Testis (tissue), 3 donors: ENCODE data around the gene TRIB2. TPM values are rescaled to one million over a fixed set of nuclear protein-coding genes. Genes with fewer than 3 reads are reported as not detected.

ENCODE experiments used
- DNase-seq: peaks from one replicate; pipeline ENCODE4 v3.0.0-alpha.2; 2019
- H3K27ac ChIP-seq, 2 donors: fragments of 200-600 bp; sonication (generic); one replicate each; pipeline ENCODE4 v1.5.1; 2019
- H3K27me3 ChIP-seq: fragments of 200-600 bp; sonication (generic); one replicate; pipeline ENCODE4 v1.5.1; 2019
- H3K36me3 ChIP-seq: fragments of 200-600 bp; sonication (generic); one replicate; pipeline ENCODE4 v1.5.1; 2017; ENCODE audit warnings: low read depth; ENCODE audit errors: missing control alignments
- H3K4me1 ChIP-seq: fragments of 200-600 bp; sonication (generic); one replicate; pipeline ENCODE4 v1.5.1; 2019
- H3K4me3 ChIP-seq, 2 donors: fragments of 200-600 bp; sonication (generic); one replicate each; pipeline ENCODE4 v1.5.1; 2017 to 2019
- H3K9me3 ChIP-seq: fragments of 200-600 bp; sonication (generic); one replicate; pipeline ENCODE4 v1.5.1; 2017
- CTCF ChIP-seq, 3 experiments: fragments of 450-650 bp in 2 of 3; fragments of 200-600 bp in 1 of 3; sonication (generic) in 1 of 3; IDR thresholded peaks; one replicate each; pipeline ENCODE4 v1.5.1; 2016 to 2019; ENCODE audit warnings: antibody characterized with exemption in 3 of 3, mild to moderate bottlenecking in 2 of 3, moderate library complexity in 1 of 3
- POLR2A ChIP-seq: fragments of 450-650 bp; IDR thresholded peaks from one replicate; pipeline ENCODE4 v1.6.1; 2017; ENCODE audit warnings: antibody characterized with exemption, mild to moderate bottlenecking, moderate library complexity
- WGBS, 2 donors: methylation state at CpG; one replicate each; pipeline ENCODE4 v1.1.5; 2018; 5-methylcytosine and 5-hydroxymethylcytosine counted together
- intact Hi-C: fragments of 100-400 bp; cut with DNase I; formaldehyde crosslinking; loops from one replicate; pipeline ENCODE4 v1.15.1; 2023; ENCODE audit warnings: low total_unique reads
- polyA plus RNA-seq: library from polyadenylated mRNA; stranded (reverse); fragments of 350-450 nt; fragmentation: Illumina TruSeq; extraction: RNeasy Lipid Tissue Mini Kit (QIAGEN cat#74804); gene quantifications from one replicate; pipeline ENCODE4 v1.2.3, GENCODE V29; 2014; ENCODE audit warnings: low read depth, low replicate concordance; ENCODE audit not compliant: insufficient read depth
- total RNA-seq, 2 donors: library from RNA; depleted of rRNA; stranded (reverse); fragments of >200 nt; gene quantifications; one replicate each; pipeline ENCODE4 v1.2.3, GENCODE V29; 2016

Gene TRIB2
- total and polyA plus RNA-seq, 3 donors from 2014 or later: 54.9 to 190 (median 189) TPM

- Histone ChIP-seq H3K27ac (peak overlapping the region; percentile 86 to 96), H3K9me3 (no peaks in the 10 kb centered on the region), H3K36me3 (no peaks in the 10 kb centered on the region), H3K27me3 (no peaks in the 10 kb centered on the region), H3K4me1 (peaks cover 73% of the 10 kb centered on the region), H3K4me3 (no peak overlapping the region)
- WGBS, 2 donors: 34 to 48% methylated on average over 6 to 7 of the region's 7 CpGs
- intact Hi-C loops: loop anchor here (10.0 kb wide), 1 partner anchor 71 kb away; no protein-coding TSS in a partner anchor
- TF ChIP-seq POLR2A (no peak), CTCF (IDR thresholded peaks at IDR 0.05) (no peak)
- DNase-seq: no peak
These were observed 17.1 kb downstream of the TRIB2 start for GRCh38 chr2:12733846-12734245.

DNA sequence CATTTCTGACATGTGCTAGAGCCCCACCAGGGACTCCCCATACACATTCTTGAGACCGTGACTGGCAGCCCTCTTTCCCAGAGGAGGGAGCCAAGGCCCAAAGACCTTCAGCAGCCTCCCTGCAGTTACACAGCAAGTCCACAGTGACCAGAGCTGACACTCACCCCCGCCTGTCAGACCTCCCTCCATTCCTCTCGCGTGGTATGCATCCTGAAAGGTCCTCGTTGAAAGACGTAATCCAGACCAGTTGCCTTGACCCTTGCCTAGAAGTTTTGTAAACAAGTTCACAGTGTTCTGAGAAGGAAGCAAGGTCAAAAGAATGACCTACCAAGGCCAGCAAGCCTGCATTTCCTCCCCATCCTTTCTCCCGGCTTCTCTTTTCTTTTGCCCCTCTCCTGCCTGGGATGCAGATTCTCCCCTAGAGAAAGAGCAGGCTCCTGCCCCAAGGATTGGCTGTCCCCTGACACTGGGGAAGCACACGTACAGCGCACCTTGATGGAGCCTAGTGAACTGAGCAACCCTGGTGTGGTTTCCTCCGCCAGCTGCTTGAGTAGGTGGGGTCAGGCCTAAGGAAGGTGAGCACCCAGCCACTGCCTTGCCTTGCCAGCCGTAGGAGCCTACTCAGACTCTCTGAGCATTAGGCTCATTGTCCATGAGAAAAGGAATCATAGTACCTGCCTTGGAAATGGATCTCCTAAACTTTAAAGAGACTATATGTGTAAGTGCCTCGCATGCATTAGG is 18.3 kb downstream of the TRIB2 start:
- DNase-seq: peak; percentile 82
- no peaks in the 10 kb centered on the region for H3K36me3 ChIP-seq
- 47 to 64% methylated on average over 11 to 12 of the region's 12 CpGs for WGBS, 2 donors

GRCh38 chr2:12737297-12737696 is 20.6 kb downstream of the TRIB2 start:
- 54 to 62% methylated on average over 9 of the region's 9 CpGs for WGBS, 2 donors
- TF ChIP-seq POLR2A (no peak), CTCF (IDR thresholded peaks at IDR 0.05) (no peak)
- H3K4me1 ChIP-seq: peaks cover 65% of the 10 kb centered on the region
- H3K4me3 ChIP-seq: no peak overlapping the region
- no peaks in the 10 kb centered on the region for H3K36me3 ChIP-seq
- no peaks in the 10 kb centered on the region for H3K9me3 ChIP-seq
- no peak for DNase-seq
- intact Hi-C loops: loop anchor here (10.0 kb wide), 1 partner anchor 68 kb away; no protein-coding TSS in a partner anchor
- peak overlapping the region; percentile 86 to 96 for H3K27ac ChIP-seq
- no peaks in the 10 kb centered on the region for H3K27me3 ChIP-seq

More for the DNA sequence above, 18.3 kb downstream of the TRIB2 start:
- H3K27me3 ChIP-seq: no peaks in the 10 kb centered on the region
- H3K9me3 ChIP-seq: no peaks in the 10 kb centered on the region
- peak in 1 of 3 experiments; percentile 18 for TF ChIP-seq CTCF (IDR thresholded peaks at IDR 0.05)
- TF ChIP-seq POLR2A: no peak
- peaks cover 66% of the 10 kb centered on the region for H3K4me1 ChIP-seq
- peak overlapping the region; percentile 86 to 96 for H3K27ac ChIP-seq
- intact Hi-C loops: loop anchor here (10.0 kb wide), 1 partner anchor 70 kb away; no protein-coding TSS in a partner anchor
- no peak overlapping the region for H3K4me3 ChIP-seq

DNA sequence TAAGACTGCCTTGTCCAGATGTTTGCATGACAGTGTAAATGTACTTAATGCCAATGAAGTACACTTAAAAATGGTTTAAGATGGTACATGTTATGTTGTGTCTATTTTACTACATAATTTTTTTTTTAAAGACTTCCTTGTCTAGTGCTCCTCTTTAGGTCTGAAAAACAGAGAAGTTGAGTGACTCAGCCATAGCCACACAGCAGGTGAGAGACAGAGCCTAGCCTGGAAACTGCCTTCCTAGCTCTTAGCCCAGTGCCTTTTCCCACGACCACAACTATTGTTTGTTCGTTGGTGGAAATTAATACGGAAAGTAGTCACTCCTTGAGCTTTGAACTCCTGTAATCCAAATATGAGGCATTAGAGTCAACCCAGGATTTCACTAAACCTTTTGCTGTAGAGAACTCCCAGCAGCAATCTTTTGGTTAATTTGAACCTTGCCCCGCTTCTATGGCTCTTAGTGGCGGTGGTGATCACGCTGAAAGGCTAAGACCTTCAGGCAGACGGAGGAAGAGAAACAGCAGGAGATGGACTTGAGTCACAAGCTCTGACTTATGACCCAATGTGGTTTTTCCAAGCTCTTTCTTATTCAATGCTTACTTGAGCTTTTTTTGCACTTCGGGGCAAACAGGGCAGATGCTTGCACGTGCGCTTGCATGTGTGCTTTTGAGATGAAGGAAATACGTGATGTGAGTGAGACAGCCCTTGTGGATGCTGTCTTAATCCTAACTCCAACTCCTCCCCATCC is 21.2 kb downstream of the TRIB2 start:
- intact Hi-C loops: loop anchor here (10.0 kb wide), 1 partner anchor 67 kb away; no protein-coding TSS in a partner anchor
- TF ChIP-seq CTCF (IDR thresholded peaks at IDR 0.05): no peak
- TF ChIP-seq POLR2A: no peak
- no peak for DNase-seq
- Histone ChIP-seq H3K9me3 (no peaks in the 10 kb centered on the region), H3K27ac (peak overlapping the region; percentile 86 to 96), H3K4me1 (peaks cover 59% of the 10 kb centered on the region), H3K4me3 (no peak overlapping the region), H3K27me3 (no peaks in the 10 kb centered on the region), H3K36me3 (no peaks in the 10 kb centered on the region)
- 53 to 64% methylated on average over 10 to 11 of the region's 11 CpGs for WGBS, 2 donors
